NOMO-1 treated with dmso at 0.1 percent for 144 hours (cell line): ENCODE data around the gene IFRD2.

Experiments
- DNase-seq: peaks from one replicate; lab custom pipeline; 2025; ENCODE audit not compliant: unreplicated experiment; lab: John Stamatoyannopoulos, UW

Gene IFRD2, protein sequence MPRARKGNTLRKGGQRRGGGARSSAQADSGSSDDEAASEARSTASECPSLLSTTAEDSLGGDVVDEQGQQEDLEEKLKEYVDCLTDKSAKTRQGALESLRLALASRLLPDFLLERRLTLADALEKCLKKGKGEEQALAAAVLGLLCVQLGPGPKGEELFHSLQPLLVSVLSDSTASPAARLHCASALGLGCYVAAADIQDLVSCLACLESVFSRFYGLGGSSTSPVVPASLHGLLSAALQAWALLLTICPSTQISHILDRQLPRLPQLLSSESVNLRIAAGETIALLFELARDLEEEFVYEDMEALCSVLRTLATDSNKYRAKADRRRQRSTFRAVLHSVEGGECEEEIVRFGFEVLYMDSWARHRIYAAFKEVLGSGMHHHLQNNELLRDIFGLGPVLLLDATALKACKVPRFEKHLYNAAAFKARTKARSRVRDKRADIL

DNA sequence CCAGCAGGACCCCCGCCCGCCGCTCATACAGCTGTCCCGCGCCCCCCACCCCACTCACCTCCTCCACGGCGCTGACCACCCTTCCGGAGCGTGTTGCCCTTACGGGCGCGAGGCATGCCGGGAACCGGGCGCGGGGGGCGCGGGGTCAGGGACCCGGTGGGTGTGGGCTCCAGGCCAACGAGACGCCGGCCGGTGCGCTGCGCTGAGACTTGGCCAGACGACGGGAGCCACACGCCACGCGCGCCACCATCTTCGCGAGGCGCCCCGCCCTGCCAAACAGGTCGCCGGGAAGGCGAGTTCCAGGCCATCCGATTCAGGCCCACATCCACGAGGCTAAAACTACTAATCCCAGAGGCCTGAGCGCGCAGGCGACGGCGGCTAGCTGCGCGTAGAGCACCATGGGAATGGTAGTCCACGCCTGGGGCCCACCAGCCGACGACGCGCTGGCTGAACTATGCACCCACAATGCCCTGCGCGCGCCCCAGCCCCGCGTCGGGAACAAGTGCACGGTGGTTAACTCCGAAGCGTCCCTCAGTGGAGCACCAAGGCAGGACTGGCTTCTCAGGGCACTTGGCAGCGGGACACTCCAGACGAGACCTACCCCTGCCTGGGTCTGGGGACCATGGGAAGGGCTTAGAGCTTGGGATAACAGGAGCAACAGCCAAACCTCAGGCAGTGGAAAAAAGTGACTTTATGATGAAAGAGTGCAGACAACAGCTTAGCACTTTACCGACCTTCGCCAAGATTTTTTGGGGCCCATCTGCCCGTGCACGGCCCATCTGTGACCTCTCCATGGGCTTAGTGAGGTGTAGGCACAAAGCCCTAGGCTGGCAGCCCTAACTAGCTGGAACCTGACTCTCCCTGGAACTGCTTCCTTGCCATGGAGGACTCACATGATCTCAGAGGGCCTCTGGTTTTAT, at the start of gene IFRD2:
Gene IFRD2 (minus strand): TSS at position 271 of the 920 bp plus-strand sequence. CDS start 155 bp downstream, at position 116.
- DNase-seq = peak; percentile 98

DNA sequence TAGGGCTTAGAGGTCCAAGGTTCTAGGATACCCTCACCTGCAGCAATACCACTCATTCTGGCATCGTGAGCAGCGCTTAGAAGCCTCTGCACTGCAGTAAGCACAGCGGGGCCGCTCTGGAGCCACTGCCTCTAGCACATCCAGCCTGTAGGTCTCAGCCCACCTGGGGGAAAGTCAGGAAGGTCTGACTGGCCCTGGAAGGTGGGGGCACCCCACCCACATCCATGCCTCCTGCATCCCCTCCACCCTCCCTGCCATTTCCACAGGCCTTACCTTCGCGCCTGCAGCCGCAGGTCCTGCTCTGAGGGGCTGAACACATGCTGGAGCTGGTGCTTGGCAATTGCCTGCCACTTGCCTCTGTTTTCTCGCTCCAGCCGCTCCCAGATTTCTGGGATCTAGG, 49.3 kb upstream of the IFRD2 start:
- DNase-seq = no peak

DNA sequence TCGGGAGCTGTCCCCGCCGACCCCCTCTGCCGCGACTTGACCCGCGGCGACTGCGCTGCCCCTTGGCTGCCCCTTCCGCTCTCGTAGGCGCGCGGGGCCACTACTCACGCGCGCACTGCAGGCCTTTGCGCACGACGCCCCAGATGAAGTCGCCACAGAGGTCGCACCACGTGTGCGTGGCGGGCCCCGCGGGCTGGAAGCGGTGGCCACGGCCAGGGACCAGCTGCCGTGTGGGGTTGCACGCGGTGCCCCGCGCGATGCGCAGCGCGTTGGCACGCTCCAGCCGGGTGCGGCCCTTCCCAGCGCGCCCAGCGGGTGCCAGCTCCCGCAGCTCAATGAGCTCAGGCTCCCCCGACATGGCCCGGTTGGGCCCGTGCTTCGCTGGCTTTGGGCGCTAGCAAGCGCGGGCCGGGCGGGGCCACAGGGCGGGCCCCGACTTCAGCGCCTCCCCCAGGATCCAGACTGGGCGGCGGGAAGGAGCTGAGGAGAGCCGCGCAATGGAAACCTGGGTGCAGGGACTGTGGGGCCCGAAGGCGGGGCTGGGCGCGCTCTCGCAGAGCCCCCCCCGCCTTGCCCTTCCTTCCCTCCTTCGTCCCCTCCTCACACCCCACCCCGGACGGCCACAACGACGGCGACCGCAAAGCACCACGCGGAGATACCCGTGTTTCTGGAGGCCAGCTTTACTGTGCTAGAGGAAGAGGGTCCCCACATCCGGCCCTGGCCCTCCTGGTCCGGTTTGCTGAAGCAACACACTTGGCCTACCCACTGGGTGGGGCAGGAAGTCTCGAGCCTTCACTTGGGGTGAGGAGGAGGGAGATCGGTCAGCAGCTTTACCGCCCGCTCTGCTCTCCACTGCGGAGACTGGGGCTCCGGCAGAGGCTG, 48.5 kb upstream of the IFRD2 start, which contains the start of gene RASSF1:
Gene RASSF1 (minus strand): TSS at position 389 of the 882 bp plus-strand sequence. CDS start 31 bp downstream, at position 358.
- DNase-seq = peak; percentile 92

DNA sequence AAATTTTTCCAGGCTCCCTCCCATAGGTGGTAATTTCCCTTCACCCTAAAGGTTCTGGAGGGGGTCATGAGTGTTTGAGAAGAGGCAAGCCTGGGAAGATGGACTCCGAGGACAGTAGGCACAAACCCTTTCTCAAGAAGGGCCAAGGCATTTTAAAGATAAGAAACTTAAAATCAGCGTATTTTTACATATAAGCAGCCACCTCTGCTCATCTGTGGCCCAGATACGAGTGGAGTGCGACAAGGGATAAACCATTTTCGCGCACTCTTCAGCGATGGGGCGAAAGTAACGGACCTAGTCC, 47.9 kb upstream of the IFRD2 start:
- DNase-seq = no peak

DNA sequence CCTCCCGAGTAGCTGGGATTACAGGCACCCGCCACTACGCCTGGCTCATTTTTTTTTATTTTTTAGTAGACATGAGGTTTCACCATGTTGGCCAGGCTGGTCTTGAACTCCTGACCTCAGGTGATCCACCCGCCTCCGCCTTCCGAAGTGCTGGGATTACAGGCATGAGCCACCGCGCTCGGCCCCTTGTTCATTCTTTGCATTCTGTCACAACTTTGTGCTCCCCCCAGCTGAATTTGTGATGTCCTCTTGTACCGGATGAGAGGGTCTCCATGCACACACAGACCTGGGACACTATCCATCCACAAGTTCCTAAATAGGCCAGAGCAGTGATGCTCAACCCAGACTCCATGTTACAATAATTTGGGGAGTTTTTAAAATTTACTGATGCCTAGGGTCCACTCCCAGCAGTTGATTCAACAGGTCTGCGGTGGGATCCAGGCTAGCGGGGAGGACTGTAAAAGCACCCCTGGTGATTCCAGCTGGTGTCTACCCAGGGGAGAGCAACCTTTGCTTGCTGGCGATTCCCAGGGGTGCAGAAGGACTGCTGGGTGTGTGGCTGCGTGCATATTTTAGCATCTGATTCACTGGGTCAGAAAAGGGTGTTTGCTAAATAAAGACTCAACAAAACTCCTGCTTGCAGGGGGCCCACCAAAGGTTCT, 47.4 kb upstream of the IFRD2 start:
- DNase-seq = no peak

DNA sequence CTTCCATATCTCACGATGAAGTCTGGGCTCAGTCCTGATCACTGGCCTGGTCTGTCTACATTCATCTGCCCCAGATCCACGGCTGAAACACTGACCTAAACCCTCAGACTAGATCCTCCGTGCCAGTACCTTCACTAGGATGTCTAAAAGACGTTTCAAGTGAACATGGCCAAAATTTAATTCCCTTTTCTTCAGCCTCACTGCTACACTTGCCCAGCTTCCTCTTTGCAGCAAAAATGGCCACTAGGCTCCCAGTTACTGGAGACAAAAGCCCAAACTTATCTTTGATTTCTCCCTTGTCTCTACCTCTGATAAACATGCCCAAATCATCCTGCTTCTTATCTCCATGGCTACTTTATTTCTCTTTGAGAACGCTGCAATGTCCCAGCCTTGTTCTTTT, 46.7 kb upstream of the IFRD2 start:
- DNase-seq = peak; percentile 28

DNA sequence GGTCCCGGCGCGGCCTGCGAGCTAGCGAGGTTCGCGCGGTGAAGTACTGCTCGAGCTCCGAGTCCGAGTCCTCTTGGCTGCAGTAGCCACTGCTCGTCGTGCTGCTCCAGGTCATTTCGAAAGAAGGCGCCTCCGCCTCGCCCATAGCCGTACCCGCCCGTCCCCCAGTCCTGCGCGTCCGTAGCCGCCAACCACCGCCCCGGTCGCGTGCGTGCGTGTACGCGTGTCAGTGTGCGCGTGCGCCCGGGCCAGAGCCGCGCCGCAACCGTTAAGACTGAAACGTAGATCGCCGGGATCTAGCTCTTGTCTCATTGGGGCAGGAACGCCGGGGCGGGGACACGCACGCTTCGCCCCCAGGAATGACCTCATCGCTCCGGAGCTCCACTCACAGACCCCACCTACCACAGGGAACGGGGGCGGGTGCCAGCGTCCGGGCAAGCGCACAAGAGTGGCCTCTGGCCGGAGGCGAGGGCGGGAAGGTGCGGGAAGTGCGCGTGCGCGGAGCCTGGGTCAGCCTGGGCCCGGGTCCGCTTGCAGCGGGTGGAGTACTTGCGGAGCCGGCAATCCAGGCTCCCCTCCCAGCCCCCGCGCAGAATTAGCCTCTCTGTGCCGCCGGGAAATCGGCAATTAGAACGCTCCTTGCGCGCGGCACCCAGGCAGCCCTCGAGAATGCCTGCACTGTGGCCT, 45.1 kb upstream of the IFRD2 start:
- DNase-seq = peak; percentile 99

DNA sequence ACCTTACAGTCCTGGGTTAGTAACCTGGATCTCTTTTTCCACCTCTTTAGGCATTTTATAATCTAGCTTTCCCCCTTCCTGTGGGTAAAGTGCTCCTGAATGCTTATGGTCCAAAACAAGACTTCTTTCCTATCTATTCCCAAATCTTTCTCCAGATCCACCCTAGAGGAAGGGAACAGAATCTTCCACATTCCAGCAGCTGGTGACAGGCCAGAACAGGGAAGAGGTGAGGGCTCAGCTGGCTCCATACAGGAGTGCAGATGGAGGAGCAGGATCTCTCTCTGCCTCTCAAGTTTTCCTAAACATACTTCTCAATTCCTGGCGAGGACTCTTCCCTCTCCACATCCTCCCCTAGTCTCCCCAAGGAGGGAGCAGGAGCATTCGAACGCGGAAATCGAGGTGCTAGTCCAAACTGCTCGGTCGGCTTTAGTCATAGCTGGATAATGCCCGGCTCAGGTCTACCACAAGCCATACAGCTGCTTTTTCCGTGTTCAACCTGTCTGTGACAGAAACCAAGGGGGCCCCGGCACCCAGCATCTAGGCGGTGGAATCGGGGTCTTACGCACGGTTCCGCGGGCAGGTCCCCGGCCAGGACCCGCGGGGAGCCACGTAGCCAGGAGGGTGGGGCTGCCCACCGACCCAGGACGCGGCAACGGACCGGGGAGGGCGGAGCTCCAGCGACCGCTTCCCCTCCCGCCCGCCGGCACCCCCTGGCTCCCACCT, 44.4 kb upstream of the IFRD2 start:
- DNase-seq = no peak

DNA sequence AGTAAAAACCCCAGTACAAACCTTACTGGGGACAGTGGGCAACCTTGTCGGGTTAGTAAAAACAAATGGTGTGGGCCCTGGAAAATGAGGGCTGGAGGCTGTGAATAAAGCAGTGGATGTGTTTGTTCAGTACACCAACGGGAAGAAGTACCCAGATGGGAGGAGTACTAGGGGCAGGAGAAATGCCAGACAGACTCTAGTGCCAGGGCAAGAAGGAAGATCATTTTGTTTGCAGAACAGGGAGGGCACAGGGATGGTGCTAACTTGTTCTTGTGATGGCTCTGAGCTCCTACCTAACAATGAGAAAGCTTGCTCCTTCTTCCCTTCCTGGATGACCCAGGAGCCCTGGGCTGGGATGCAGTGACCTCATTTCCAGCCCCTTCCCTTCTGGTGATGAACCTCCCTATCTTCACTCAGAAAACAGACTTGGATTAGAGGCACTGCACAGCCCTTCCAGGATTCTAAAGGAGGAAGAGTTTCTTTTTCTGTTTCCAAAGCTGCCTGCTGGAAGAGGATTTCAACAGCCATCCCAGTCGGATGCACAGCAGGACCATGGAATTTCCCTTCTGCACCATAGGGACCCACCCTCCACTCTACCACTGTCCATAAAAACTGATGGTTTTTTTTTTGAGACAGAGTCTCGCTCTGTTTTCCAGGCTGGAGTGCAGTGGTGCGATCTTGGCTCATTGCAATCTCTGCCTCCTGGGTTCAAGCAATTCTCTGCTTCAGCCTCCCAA, 42.3 kb upstream of the IFRD2 start:
- no peak for DNase-seq

DNA sequence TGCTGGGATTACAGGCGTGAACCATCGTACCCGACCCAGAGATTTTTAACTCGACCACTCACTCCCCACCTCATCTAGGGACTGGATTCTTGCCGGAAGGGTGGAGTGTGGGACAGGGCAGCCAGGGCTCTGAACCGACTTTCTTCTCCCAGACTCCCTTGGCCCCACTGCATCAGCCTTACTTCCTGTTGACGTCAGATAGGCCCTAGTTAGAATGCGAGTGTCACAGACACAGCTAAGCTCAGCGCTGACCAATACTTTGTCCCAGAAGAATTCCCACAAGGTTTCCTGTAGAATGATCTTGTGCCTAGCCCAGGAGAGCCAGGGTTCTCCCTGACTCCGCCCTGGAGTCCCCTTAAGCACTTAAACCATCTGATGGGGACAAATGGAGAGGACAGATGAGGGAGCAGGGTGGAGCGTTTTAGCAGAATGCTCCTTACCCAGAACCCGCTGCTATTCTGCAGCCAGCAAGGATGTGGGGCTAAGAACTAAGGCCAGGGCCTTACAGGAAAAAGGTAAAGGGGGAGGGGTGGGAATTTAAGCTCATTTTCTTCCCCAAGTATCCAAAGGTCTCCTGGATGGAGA, 41.6 kb upstream of the IFRD2 start:
- no peak for DNase-seq

DNA sequence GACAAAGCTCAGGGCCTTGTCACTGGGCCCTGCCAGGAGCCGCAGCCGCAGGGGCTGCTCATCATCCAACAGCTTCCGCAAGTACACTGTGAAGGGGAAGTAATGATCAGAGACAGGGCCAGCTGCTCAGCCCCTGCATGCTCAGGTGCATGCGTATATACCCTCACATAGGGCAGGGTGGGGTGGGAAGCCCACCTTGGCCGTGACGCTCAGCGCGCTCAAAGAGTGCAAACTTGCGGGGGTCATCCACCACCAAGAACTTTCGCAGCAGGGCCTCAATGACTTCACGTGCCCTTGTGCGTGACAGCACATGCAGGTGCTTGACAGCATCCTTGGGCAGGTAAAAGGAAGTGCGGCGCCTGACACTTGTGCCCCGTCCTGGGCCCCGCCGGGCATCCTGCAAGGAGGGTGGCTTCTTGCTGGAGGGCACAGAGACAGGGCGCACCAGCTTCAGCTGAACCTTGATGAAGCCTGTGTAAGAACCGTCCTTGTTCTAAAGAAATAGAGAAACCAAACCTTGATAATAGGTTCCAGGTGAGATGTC, 39.2 kb upstream of the IFRD2 start:
- no peak for DNase-seq

DNA sequence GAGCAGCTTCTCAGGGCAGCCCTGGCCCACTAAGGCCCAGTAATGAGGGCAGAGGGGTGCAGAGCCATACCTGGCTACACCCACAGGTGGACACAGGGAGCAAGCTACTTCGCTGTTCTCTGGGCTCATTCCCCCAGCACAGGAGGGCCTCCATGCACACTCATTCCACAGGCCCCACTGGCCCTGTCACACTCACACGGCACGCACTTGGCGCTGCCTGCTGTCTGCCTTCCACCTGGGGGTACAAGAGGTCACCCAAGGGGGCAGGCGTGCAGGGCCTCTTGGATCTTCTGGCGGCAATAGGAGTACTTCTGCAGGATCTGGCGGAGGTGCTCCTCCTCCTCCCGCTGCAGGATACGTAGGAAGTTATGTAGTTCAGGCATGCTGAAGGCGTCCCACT, 38.1 kb upstream of the IFRD2 start:
- no peak for DNase-seq

DNA sequence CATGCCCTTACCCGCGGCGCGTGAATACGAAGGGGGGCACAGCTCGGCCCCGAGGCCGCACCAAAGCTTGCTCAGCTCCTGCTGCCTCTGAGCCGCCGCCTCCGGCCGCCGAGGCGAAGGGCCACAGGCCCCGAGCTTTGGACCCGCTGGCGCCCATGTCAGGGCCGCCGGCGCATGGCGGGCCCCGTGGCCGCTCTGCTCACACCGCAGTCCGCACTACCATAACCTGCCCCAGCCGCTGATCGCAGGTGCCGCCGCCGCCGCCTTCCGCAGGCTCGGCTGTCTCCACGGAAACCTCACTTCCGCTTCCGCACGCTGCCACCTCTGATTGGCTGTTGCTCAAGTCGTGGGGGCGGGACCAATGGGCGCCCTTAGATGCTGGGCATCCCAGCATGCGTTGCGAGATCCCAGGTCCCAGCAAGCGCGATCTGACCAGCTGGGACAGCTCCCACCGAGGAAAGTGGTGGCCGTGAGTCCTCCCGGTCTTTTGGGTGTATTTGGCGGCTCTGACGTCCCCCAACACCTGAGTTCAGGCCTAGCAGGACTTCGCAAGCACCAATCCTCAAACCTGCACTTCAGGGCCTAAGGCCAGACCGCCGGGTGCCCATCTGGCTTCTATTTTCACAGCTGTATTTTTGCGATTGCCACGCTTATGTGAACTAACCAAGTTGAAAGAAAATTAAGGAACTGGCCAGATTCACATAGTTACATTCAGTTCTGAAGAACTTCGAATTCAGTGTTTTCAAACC, 35.9 kb upstream of the IFRD2 start, which contains the start of gene TUSC2:
Gene TUSC2 (minus strand): TSS at position 281 of the 749 bp plus-strand sequence. CDS start 124 bp downstream, at position 157.
- peak; percentile 92 for DNase-seq

DNA sequence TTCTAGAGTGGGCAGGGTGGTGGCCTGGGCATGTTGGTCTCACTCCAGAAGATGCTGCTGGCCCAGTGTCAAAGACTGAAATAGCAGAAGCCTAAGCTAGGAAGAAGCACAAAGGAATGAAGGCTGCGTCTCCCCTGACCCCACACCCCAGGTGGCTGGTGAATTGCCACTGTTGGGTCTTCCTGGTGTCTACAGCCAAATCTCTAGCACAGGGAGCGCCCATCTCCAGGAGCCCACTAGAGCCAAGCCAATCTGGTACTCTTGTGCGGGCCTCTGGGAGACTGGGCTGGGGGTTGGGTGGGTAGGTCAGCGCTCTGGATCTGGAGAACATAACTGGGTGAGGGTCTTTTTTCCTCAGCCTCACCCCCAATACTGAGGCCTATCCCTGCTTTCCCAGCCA, 34.9 kb upstream of the IFRD2 start:
- no peak for DNase-seq

DNA sequence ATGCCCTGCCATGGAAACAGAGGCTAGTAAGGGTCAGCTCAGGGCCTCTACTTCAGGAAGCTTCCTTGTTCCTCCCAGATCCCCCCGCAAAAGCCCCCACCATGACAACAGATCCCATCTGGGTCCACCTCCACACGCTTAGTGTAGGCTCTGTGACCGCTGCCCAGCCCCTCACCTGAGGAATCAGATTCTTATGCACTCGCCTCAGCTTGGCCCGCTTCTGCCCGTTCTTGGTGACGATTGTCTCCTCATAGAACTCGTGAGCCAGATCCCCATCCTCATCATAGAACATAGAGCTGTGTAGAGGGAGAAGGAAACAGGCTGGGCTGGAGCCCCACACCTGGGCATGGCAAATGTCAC, 33.9 kb upstream of the IFRD2 start:
- DNase-seq = no peak

DNA sequence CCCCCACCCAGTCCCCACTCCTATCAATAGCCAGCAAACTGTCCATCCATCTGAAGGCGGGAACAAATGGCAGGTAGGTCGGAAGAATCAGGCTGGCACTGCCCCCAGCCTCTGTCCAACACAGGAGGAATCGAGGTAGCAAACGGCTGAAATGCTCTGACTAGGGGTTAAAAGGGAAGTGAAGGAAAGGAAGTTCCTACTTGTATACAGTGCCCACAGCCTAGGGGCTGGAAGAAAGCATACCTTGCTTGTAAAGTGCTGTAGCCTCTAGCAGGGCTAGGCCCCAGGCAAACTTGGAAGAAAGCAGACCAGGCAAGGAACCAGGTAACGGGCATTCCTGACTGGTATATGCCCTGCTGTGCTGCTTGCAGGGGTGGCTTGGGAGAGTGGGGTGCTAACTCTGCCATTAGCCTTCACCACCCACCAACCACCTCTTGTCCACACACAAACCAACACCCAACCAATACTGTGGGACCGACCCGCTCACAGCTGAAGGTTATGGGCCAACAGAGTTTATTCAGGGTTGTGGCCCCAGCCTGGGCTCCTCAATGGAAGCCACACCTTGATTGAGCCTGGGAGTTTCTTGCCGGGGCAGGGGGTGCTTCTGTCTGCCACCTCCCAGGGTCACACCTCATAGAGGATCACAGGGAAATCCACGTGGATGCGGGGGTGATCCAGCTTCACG, 33.4 kb upstream of the IFRD2 start:
- DNase-seq = no peak

DNA sequence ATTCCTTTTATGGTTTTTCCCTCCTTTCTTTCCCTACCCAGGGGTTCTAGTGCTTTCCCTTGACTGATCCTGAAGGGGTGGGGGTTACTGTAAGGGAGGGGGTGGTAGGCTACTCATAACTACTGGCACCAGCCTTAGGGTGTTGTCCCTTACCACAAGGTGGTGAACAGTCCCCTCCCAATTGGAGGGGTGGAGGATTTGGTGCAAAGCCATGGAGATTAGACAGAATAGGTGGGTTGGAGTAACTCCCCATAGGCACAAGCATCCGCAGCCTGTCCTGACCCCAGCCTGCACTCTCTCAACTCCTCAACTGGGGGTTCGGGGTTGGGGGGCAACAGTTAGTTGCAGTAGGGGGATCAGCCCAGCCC, 32.9 kb upstream of the IFRD2 start:
- no peak for DNase-seq
